ENCODE data around the gene CRYBA2.

Gene CRYBA2

GRCh38 chr2:218998414-218999002 is 5.3 kb upstream of the CRYBA2 start:
- no peak for DNase-seq

- no peak for DNase-seq
Measured at GRCh38 chr2:218997731-218998130, 4.5 kb upstream of the CRYBA2 start.

GRCh38 chr2:218996937-218997336 is 3.7 kb upstream of the CRYBA2 start:
- no peak for DNase-seq

- DNase-seq = peak; percentile 61
Measured at GRCh38 chr2:218995972-218996711, 2.9 kb upstream of the CRYBA2 start.

GRCh38 chr2:218995561-218995960 is 2.3 kb upstream of the CRYBA2 start:
- DNase-seq = no peak

GRCh38 chr2:218992703-218993344 is 398 bp downstream of the CRYBA2 start:
- no peak for DNase-seq

GRCh38 chr2:218992196-218992595 is 1.0 kb downstream of the CRYBA2 start:
- no peak for DNase-seq

GRCh38 chr2:218991674-218992168 is 1.5 kb downstream of the CRYBA2 start:
- DNase-seq = peak; percentile 17

- no peak for DNase-seq
Measured at GRCh38 chr2:218990612-218991011, 2.6 kb downstream of the CRYBA2 start.

GRCh38 chr2:218990052-218990451 is 3.2 kb downstream of the CRYBA2 start:
- DNase-seq = no peak

- DNase-seq = no peak
Measured at GRCh38 chr2:218988650-218989049, 4.6 kb downstream of the CRYBA2 start.

GRCh38 chr2:218988164-218988563 is 5.1 kb downstream of the CRYBA2 start:
- DNase-seq = no peak

- DNase-seq = no peak
Measured at GRCh38 chr2:218986148-218986761, 7.0 kb downstream of the CRYBA2 start.

- no peak for DNase-seq
Measured at GRCh38 chr2:218985325-218986091, 7.7 kb downstream of the CRYBA2 start.

- no peak for DNase-seq
Measured at GRCh38 chr2:218985021-218985324, 8.2 kb downstream of the CRYBA2 start, which contains the start of gene FEV. TSS of gene FEV (minus strand) at chr2:218985184. CDS start at chr2:218985075, 109 bp downstream.

GRCh38 chr2:218984239-218985020 is 8.8 kb downstream of the CRYBA2 start:
- DNase-seq = no peak

- no peak for DNase-seq
Measured at GRCh38 chr2:218983934-218984238, 9.3 kb downstream of the CRYBA2 start.

- DNase-seq = no peak
Measured at GRCh38 chr2:218983263-218983933, 9.8 kb downstream of the CRYBA2 start.

- DNase-seq = no peak
Measured at GRCh38 chr2:218982586-218983262, 10.5 kb downstream of the CRYBA2 start.

GRCh38 chr2:218981881-218982585 is 11.2 kb downstream of the CRYBA2 start:
- no peak for DNase-seq

All from fibroblast of skin of right quadriceps (primary cell).